GM12864 (cell line): Measurements from ENCODE around the gene AJUBA.

Experiments used
- DNase-seq: peaks from one replicate; pipeline ENCODE4 v3.0.0-alpha.2; 2011; ENCODE audit warnings: low read depth
- H3K4me3 ChIP-seq: 2 replicates; pipeline ENCODE4 v1.5.1; 2011; ENCODE audit warnings: mild to moderate bottlenecking, low read depth, low read length, control low read depth
- TF ChIP-seq, protein P1 (sequence below): IDR thresholded peaks from 2 replicates; pipeline ENCODE4 v1.5.1; 2011; ENCODE audit warnings: low read depth, mild to moderate bottlenecking, moderate library complexity, low read length, control low read depth, inconsistent platforms; ENCODE audit errors: missing control alignments

The AJUBA gene

DNA sequence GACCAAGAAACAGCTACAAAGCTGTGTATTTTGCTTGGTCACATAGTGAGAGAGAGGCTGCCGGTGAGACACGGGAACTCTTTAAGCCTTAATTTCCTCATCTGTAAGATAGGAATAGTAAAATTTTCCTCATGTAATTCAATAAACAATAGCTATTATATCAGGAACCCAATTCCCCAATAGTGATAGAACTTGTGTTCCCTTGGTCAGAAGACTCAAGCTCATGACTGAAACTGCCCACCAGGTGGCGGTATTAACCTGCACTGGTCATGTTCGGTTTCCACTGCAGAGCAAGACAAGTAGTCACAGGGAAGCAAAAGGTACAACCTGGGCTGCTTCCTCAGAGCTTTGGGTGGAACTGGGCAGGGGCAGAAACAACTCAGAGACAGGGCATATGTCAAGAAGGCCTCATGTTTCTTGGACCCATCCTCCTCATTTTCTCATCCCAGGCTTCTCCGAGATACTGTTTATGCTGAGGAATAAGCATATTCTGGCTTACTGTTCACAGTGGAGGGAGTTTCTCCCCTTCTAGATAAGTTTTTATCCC, 4.2 kb upstream of the AJUBA start:
- no peak overlapping the region for H3K4me3 ChIP-seq
- DNase-seq, result peak; percentile 69
- TF ChIP-seq, protein P1, sequence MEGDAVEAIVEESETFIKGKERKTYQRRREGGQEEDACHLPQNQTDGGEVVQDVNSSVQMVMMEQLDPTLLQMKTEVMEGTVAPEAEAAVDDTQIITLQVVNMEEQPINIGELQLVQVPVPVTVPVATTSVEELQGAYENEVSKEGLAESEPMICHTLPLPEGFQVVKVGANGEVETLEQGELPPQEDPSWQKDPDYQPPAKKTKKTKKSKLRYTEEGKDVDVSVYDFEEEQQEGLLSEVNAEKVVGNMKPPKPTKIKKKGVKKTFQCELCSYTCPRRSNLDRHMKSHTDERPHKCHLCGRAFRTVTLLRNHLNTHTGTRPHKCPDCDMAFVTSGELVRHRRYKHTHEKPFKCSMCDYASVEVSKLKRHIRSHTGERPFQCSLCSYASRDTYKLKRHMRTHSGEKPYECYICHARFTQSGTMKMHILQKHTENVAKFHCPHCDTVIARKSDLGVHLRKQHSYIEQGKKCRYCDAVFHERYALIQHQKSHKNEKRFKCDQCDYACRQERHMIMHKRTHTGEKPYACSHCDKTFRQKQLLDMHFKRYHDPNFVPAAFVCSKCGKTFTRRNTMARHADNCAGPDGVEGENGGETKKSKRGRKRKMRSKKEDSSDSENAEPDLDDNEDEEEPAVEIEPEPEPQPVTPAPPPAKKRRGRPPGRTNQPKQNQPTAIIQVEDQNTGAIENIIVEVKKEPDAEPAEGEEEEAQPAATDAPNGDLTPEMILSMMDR, result peak; percentile 80

DNA sequence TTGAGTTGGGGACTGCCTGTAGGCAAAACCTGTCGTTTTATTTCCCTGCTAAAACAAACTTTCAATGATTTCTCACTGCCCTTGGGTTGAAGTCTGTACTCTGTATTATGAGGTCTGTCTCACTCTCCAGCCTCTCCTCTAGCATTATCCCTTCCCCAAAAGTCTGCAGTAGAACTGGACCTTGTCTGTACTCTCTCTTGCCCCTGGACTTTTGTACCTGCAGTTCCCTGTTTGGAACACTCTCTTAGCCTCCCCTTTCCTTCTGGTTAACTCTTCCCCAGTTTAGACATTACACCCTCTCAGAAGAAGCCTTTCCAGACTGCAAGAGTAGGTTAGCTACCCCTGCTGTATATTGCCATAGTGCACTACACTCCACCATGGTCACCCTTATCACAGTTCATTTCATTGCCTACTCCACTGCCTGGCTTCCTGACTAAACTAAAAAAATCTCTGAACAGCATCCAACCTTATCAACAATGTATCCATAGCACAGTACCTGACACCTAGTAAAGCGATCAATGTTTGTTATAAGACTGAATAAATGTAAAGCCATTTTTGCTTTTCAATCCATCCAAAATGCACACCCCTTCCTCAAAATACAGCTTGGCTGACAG, 3.6 kb upstream of the AJUBA start:
- H3K4me3 ChIP-seq, result no peak overlapping the region
- no peak for DNase-seq
- TF ChIP-seq, protein P1, result peak; percentile 5

DNA sequence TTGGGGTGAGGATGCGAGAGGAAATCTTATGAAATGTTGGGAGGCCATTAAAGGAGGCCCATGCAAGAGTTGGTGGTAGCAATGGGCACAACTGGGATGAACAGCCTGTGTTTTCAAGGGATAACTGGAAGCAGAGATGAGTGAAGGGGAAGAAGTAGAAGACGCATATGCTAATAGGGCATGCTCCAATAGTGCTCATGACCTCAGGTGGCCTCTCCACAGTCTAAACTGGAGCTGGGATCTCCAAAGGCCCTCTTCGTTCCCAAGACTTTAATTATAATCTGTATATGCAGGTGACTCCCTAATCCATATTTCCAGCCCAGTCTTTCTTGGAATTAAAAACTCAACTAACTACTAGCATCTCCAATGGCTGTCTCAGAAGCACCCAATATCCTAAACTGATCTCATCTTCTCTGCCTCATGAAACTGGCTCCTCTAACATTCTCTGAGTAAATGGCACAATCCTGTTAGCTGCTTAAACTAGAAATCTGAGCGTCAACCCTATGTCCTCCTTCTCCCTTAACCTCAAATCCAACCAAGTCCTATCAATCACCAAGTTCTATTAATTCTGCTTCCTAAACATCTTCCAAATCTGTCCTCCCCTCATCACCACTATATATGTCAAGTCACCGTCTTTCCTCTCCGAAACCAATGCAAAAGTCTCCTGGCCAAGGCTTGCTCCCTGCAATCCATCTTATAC, 2.8 kb upstream of the AJUBA start:
- H3K4me3 ChIP-seq, result no peak overlapping the region
- TF ChIP-seq, protein P1, result no peak
- DNase-seq, result no peak

DNA sequence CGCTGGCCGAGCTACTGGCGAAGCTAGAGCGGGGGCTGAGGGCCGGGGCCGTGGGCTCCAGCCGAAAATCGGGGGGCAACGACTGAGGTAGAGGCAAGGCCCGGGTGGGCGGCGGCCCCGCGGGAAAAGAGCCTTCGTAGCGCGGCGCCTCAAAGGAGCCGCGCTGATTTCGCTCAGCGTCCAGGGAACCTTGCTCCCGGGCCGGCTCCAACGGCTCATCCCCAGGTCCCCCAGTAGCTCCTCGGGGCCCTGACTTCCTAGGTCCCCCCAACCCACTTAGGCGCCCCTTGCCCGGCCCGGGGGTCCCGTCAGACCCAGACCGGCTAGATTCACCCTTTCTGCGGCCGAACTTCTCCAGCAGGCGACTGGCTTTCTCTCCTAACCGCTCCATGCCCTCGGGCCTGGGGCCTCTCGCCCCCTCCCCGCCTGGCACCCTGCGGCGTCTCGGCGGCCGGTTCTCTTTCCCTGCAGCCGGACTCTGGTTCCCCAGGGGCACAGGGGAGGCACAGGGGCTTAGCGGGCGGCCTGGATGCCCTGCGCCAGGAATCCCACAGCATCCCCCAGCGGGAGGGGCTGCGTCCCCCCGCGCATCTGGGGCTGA, 375 bp downstream of the AJUBA start:
- TF ChIP-seq, protein P1, result no peak
- DNase-seq, result no peak
- H3K4me3 ChIP-seq, result peak overlapping the region; percentile 79

DNA sequence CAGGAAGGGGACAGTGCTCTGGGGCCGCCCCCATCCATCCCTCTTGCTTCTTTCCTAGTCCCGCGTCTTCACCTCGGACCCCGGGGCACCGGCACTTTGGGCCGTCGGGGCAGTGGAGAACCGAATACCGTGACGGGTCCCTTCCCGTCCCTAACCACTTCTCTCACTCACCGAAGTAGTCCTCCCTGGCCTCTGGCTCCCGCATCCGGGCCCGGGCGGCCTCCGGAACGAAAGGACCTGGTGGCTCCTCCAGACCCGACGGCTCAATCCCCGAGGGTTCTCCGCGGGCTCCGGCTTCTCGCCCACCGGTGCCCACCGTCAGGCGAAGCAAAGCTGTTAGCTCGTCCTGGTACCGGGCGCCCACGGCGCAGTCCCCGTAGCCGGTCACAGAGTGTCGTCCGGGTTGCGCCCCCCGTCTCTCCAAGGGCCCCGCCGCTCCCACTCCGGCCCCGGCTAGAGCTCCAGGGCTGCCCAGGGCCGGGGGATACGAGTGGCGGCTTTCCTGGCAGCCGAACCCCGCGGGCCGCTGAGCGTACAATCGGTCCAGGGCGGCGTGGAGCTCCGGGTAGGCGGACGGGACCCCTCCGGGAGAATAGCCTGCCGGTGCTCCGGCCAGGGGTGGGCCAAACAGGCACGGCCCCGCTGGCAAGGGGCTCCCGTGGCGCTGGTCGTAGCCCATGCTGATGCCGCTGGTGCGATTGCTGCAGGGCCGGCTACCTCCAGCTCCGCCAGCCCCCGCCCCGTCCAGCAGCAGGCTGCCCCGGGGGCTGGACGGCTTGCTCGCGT, 1.1 kb downstream of the AJUBA start:
- DNase-seq, result no peak
- peak overlapping the region; percentile 79; the same call in 1 of the 2 replicates for H3K4me3 ChIP-seq
- TF ChIP-seq, protein P1, result no peak

DNA sequence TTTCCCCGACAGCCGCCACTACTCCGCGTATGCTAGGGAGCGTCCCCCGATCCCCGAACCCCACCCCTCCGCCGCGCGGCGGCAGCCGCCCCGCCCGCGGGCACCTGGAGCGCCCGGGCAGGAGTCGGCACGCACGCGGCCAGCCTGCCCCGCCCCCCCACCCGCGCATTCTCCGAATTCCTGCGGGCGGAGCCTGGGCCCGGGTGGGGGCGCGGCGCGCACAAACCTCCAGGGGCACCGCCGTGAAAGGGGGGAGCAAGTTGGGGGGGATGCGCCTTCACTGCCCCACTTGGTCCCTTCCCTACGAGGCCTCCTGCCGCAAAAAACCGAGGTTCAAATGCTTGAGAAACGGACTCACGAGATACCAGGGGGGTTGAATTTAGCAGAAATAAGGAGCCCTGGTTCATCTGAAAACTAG, 1.7 kb downstream of the AJUBA start:
- TF ChIP-seq, protein P1, result no peak
- no peak for DNase-seq
- H3K4me3 ChIP-seq, result no peak overlapping the region
